Hypothalamus (tissue), 51 donors: ENCODE data around the gene LINGO4.

Experiments
- DNase-seq, 51 donors: peaks; one replicate each; lab custom pipeline; 2025; lab: John Stamatoyannopoulos, UW

LINGO4 gene

DNA sequence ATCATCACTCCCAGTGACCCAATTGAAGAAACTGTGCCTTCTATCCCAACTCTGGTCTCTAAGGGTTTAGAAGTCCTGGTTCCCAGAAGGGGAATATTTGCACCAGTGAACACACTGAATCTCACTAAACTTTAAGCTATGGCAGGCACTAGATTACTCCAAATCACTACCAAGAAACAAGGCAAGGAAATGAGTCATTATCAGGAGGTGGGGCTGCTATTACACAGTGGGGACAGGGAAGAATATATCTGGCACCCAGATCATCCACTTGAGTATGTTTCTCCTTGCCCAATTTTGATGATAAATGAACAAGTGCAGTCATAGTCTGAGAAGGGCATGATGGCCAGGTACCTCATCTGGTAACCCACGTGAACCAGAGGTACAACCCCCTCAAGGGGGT lies 48.9 kb downstream of the LINGO4 start:
- DNase-seq, result no peak
